NT2/D1 (cell line): Measurements from ENCODE around the gene MCCC2.

Source experiments
- DNase-seq: peaks from one replicate; pipeline ENCODE4 v3.0.0-alpha.2; 2011; ENCODE audit warnings: low read depth, low spot score
- H3K27me3 ChIP-seq: 2 replicates; pipeline ENCODE4 v1.6.0; 2011; ENCODE audit warnings: mild to moderate bottlenecking; ENCODE audit not compliant: insufficient read length, insufficient read depth
- H3K36me3 ChIP-seq: 2 replicates; pipeline ENCODE4 v1.6.1; 2011; ENCODE audit warnings: mild to moderate bottlenecking, low read length, mixed read lengths; ENCODE audit not compliant: insufficient read depth, insufficient read length
- H3K4me1 ChIP-seq: 2 replicates; pipeline ENCODE4 v1.5.1; 2011; ENCODE audit not compliant: insufficient read depth, insufficient read length
- H3K4me3 ChIP-seq: 2 replicates; pipeline ENCODE4 v1.5.1; 2011; ENCODE audit warnings: low read depth; ENCODE audit not compliant: insufficient read length
- H3K9ac ChIP-seq: 2 replicates; pipeline ENCODE4 v1.6.0; 2011; ENCODE audit warnings: low read depth; ENCODE audit not compliant: insufficient read length
- H3K9me3 ChIP-seq: 2 replicates; pipeline ENCODE4 v1.5.1; 2011; ENCODE audit warnings: mild to moderate bottlenecking, low read length; ENCODE audit not compliant: insufficient read depth
- SUZ12 ChIP-seq: IDR thresholded peaks from 2 replicates; pipeline ENCODE4 v1.6.1; 2011; ENCODE audit not compliant: insufficient read length, insufficient read depth; ENCODE audit errors: extremely low read depth
- YY1 ChIP-seq: IDR thresholded peaks from 2 replicates; pipeline ENCODE4 v1.6.1; 2011; ENCODE audit not compliant: insufficient read length, insufficient read depth
- ZNF274 ChIP-seq: IDR thresholded peaks from 2 replicates; pipeline ENCODE4 v1.6.1; 2011; ENCODE audit warnings: mild to moderate bottlenecking, low read depth, low read length

The MCCC2 gene

GRCh38 chr5:71623221-71623794 is 36.2 kb downstream of the MCCC2 start:
- no peak overlapping the region for H3K4me3 ChIP-seq
- H3K36me3 ChIP-seq = peaks cover 7% of the 10 kb centered on the region
- no peak for DNase-seq
- no peaks in the 10 kb centered on the region for H3K9me3 ChIP-seq
- no peak overlapping the region for H3K9ac ChIP-seq
- no peaks in the 10 kb centered on the region for H3K27me3 ChIP-seq
- no peak for TF ChIP-seq SUZ12
- TF ChIP-seq YY1 = no peak
- no peak for TF ChIP-seq ZNF274
- H3K4me1 ChIP-seq = no peaks in the 10 kb centered on the region

GRCh38 chr5:71629950-71630349 is 42.8 kb downstream of the MCCC2 start:
- H3K9ac ChIP-seq = no peak overlapping the region
- H3K27me3 ChIP-seq = no peaks in the 10 kb centered on the region
- no peaks in the 10 kb centered on the region for H3K4me1 ChIP-seq
- peaks cover 16% of the 10 kb centered on the region for H3K36me3 ChIP-seq
- H3K9me3 ChIP-seq = no peaks in the 10 kb centered on the region
- H3K4me3 ChIP-seq = no peak overlapping the region
- TF ChIP-seq ZNF274 (no peak), SUZ12 (no peak), YY1 (no peak)
- no peak for DNase-seq

GRCh38 chr5:71631070-71631469 is 43.9 kb downstream of the MCCC2 start:
- Histone ChIP-seq H3K9ac (no peak overlapping the region), H3K4me3 (no peak overlapping the region), H3K9me3 (no peaks in the 10 kb centered on the region), H3K4me1 (no peaks in the 10 kb centered on the region), H3K27me3 (no peaks in the 10 kb centered on the region), H3K36me3 (peaks cover 22% of the 10 kb centered on the region)
- TF ChIP-seq YY1 = no peak
- no peak for TF ChIP-seq ZNF274
- TF ChIP-seq SUZ12 = no peak
- no peak for DNase-seq

- no peak overlapping the region for H3K4me3 ChIP-seq
- peaks cover 18% of the 10 kb centered on the region for H3K36me3 ChIP-seq
- no peaks in the 10 kb centered on the region for H3K4me1 ChIP-seq
- no peak overlapping the region for H3K9ac ChIP-seq
- H3K27me3 ChIP-seq = no peaks in the 10 kb centered on the region
- no peak for TF ChIP-seq SUZ12
- TF ChIP-seq ZNF274 = no peak
- TF ChIP-seq YY1 = no peak
- H3K9me3 ChIP-seq = no peaks in the 10 kb centered on the region
- DNase-seq = no peak
Measured at GRCh38 chr5:71632168-71632567, 45.0 kb downstream of the MCCC2 start.

- no peak for DNase-seq
- Histone ChIP-seq H3K27me3 (no peaks in the 10 kb centered on the region), H3K4me1 (no peaks in the 10 kb centered on the region), H3K4me3 (no peak overlapping the region), H3K9me3 (peaks cover 7% of the 10 kb centered on the region), H3K9ac (no peak overlapping the region), H3K36me3 (peaks cover 18% of the 10 kb centered on the region)
- TF ChIP-seq YY1 (no peak), SUZ12 (no peak), ZNF274 (no peak)
Measured at GRCh38 chr5:71633255-71634155, 46.4 kb downstream of the MCCC2 start.

GRCh38 chr5:71637133-71637532 is 50.0 kb downstream of the MCCC2 start:
- Histone ChIP-seq H3K4me1 (no peaks in the 10 kb centered on the region), H3K9me3 (peaks cover 12% of the 10 kb centered on the region), H3K27me3 (no peaks in the 10 kb centered on the region), H3K9ac (no peak overlapping the region), H3K36me3 (peaks cover 19% of the 10 kb centered on the region), H3K4me3 (no peak overlapping the region)
- DNase-seq = no peak
- TF ChIP-seq YY1 (no peak), SUZ12 (no peak), ZNF274 (no peak)

GRCh38 chr5:71640408-71640807 is 53.3 kb downstream of the MCCC2 start:
- Histone ChIP-seq H3K4me1 (no peaks in the 10 kb centered on the region), H3K9me3 (peaks cover 12% of the 10 kb centered on the region), H3K4me3 (no peak overlapping the region), H3K36me3 (peaks cover 11% of the 10 kb centered on the region), H3K9ac (no peak overlapping the region), H3K27me3 (no peaks in the 10 kb centered on the region)
- no peak for DNase-seq
- TF ChIP-seq SUZ12 = no peak
- no peak for TF ChIP-seq ZNF274
- TF ChIP-seq YY1 = no peak
